ENCODE data around the gene SERPINE3. TPM values are rescaled to one million over a fixed set of nuclear protein-coding genes. Genes with fewer than 3 reads are reported as not detected.

SERPINE3 gene
- total RNA-seq, result not detected
- long read RNA-seq, donor 1, partial matches to known transcripts, result 0 of 4 reads
- long read RNA-seq, donor 1, other reads (novel, unspliced or antisense), result 4 of 4 reads
- long read RNA-seq, donor 2, partial matches to known transcripts, result 0 of 4 reads
- long read RNA-seq, donor 2, other reads (novel, unspliced or antisense), result 4 of 4 reads

- no peak for DNase-seq (ENCODE audit: low spot score)
- intact Hi-C loops (cut with DNase I), result no loop called here
Measured at GRCh38 chr13:51339354-51339753, at the start of gene SERPINE3. SERPINE3 (plus strand) TSS chr13:51339691; CDS start chr13:51341092, 1,401 bp downstream.

- no peak for DNase-seq (ENCODE audit: low spot score)
- intact Hi-C loops (cut with DNase I), result no loop called here
Measured at GRCh38 chr13:51291341-51291740, 48.1 kb upstream of the SERPINE3 start.

- intact Hi-C loops (cut with DNase I), result no loop called here
- DNase-seq (ENCODE audit: low spot score), result no peak
Measured at GRCh38 chr13:51292000-51292565, 47.4 kb upstream of the SERPINE3 start.

- DNase-seq (ENCODE audit: low spot score), result no peak
- intact Hi-C loops (cut with DNase I), result no loop called here
Measured at GRCh38 chr13:51297556-51297955, 41.9 kb upstream of the SERPINE3 start.

- intact Hi-C loops (cut with DNase I), result no loop called here
- DNase-seq (ENCODE audit: low spot score), result no peak
Measured at GRCh38 chr13:51298812-51299211, 40.7 kb upstream of the SERPINE3 start.

- no peak for DNase-seq (ENCODE audit: low spot score)
- intact Hi-C loops (cut with DNase I), result no loop called here
Measured at GRCh38 chr13:51303063-51303552, 36.4 kb upstream of the SERPINE3 start.

GRCh38 chr13:51303882-51304281 lies 35.6 kb upstream of the SERPINE3 start:
- intact Hi-C loops (cut with DNase I), result no loop called here
- no peak for DNase-seq (ENCODE audit: low spot score)

- DNase-seq (ENCODE audit: low spot score), result no peak
- intact Hi-C loops (cut with DNase I), result no loop called here
Measured at GRCh38 chr13:51305271-51305967, 34.1 kb upstream of the SERPINE3 start.

- no peak for DNase-seq (ENCODE audit: low spot score)
- intact Hi-C loops (cut with DNase I), result no loop called here
Measured at GRCh38 chr13:51308781-51309180, 30.7 kb upstream of the SERPINE3 start.

GRCh38 chr13:51311231-51311630 lies 28.3 kb upstream of the SERPINE3 start:
- no peak for DNase-seq (ENCODE audit: low spot score)
- intact Hi-C loops (cut with DNase I), result no loop called here

GRCh38 chr13:51311957-51312520 lies 27.5 kb upstream of the SERPINE3 start:
- no peak for DNase-seq (ENCODE audit: low spot score)
- intact Hi-C loops (cut with DNase I), result no loop called here

GRCh38 chr13:51313619-51314018 lies 25.9 kb upstream of the SERPINE3 start:
- intact Hi-C loops (cut with DNase I), result no loop called here

GRCh38 chr13:51317262-51317661 lies 22.2 kb upstream of the SERPINE3 start:
- no peak for DNase-seq (ENCODE audit: low spot score)
- intact Hi-C loops (cut with DNase I), result no loop called here

More at GRCh38 chr13:51313619-51314018, 25.9 kb upstream of the SERPINE3 start:
- DNase-seq (ENCODE audit: low spot score), result no peak

- no peak for DNase-seq (ENCODE audit: low spot score)
- intact Hi-C loops (cut with DNase I), result no loop called here
Measured at GRCh38 chr13:51318015-51318414, 21.5 kb upstream of the SERPINE3 start.

GRCh38 chr13:51318876-51319275 lies 20.6 kb upstream of the SERPINE3 start:
- DNase-seq (ENCODE audit: low spot score), result no peak
- intact Hi-C loops (cut with DNase I), result no loop called here

- intact Hi-C loops (cut with DNase I), result no loop called here
- DNase-seq (ENCODE audit: low spot score), result no peak
Measured at GRCh38 chr13:51321836-51322235, 17.7 kb upstream of the SERPINE3 start.

- no peak for DNase-seq (ENCODE audit: low spot score)
- intact Hi-C loops (cut with DNase I), result no loop called here
Measured at GRCh38 chr13:51322826-51323225, 16.7 kb upstream of the SERPINE3 start.

- intact Hi-C loops (cut with DNase I), result no loop called here
- DNase-seq (ENCODE audit: low spot score), result no peak
Measured at GRCh38 chr13:51323824-51324511, 15.5 kb upstream of the SERPINE3 start.

- intact Hi-C loops (cut with DNase I), result no loop called here
- DNase-seq (ENCODE audit: low spot score), result no peak
Measured at GRCh38 chr13:51324714-51325420, 14.6 kb upstream of the SERPINE3 start.
